ENCODE measurements around the gene PIP.

The PIP gene

DNA sequence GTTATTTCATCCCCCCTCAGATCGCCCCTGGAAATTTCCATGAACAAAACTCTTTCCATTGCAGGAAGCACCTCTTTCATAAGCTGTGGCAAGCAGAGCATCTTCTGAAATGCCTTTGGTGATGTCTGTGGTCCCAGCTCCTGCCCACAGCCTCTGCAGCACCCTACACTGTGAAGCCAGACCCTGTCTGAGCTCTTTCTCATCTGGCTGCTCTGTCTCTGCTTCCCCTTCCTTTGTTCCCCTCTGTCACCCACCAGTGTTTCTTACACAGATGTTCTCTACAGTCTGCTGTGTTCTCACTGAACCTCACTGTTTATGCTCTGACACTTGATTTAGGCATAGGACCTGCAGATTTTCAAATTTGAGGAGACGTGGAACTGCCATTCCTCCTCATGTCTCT, 49.5 kb downstream of the PIP start:
- Histone ChIP-seq H3K36me3 (ENCODE audit: control insufficient read depth, insufficient read depth, low read length) (no peaks in the 10 kb centered on the region), H3K27me3 (ENCODE audit: control insufficient read depth, insufficient read depth, low read length) (no peaks in the 10 kb centered on the region), H3K9me3 (ENCODE audit: control insufficient read depth, low read length) (no peaks in the 10 kb centered on the region), H3K4me3 (ENCODE audit: low read length) (no peak overlapping the region), H3K9ac (ENCODE audit: low read length) (no peak overlapping the region), H3K4me1 (ENCODE audit: control insufficient read depth, insufficient read depth, low read length) (no peaks in the 10 kb centered on the region)

DNA sequence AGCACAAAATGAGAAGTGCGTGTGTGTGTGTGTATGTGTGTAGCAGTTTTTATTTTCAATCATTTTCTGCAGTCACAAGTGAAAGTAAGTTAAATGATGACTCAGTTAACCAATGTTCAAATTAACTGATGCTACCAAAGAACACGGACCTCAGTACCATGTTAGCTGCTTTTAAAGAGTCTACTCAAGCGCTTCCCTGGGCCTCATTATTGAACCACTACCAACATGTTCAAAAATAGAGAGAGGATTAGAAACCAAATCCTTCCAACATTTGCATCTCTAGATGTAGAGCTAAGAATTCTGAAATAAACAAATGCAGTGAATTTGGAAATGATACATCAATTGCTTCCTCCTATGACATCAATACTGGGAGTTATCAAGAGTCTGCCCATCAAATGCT, 51.1 kb downstream of the PIP start, which contains the start of gene TAS2R39:
Gene TAS2R39 (plus strand): TSS at position 396 of the 400 bp plus-strand sequence. CDS start 0 bp downstream, at position 396.
- no peak within 1 kb of the TSS for H3K9ac ChIP-seq (ENCODE audit: low read length)

DNA sequence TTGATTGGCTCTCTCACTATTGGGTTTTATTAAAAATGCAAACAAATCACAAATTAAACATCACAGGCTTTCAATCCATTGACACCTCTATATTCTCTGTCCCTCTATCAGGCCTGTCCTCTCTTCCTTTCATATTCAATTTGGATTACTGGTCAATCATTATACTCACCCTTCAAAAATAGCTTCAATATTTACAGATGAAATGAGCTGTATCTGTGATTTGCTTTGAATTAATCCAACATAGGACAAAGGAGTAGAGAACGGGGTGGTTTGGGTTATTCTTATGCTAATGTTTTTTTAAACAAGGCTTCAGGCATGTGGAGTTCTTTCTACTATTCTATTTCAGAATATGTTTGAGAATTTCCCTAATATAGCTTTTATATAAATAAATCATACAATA, 53.7 kb downstream of the PIP start:
- H3K9ac ChIP-seq (ENCODE audit: low read length): no peak overlapping the region
- no peaks in the 10 kb centered on the region for H3K36me3 ChIP-seq (ENCODE audit: control insufficient read depth, insufficient read depth, low read length)
- H3K9me3 ChIP-seq (ENCODE audit: control insufficient read depth, low read length): no peaks in the 10 kb centered on the region
- no peaks in the 10 kb centered on the region for H3K4me1 ChIP-seq (ENCODE audit: control insufficient read depth, insufficient read depth, low read length)
- H3K27me3 ChIP-seq (ENCODE audit: control insufficient read depth, insufficient read depth, low read length): no peaks in the 10 kb centered on the region
- H3K4me3 ChIP-seq (ENCODE audit: low read length): no peak overlapping the region

More for the DNA sequence above, 51.1 kb downstream of the PIP start, which contains the start of gene TAS2R39:
- H3K9me3 ChIP-seq (ENCODE audit: control insufficient read depth, low read length): no peaks in the 10 kb centered on the region
- H3K4me3 ChIP-seq (ENCODE audit: low read length): no peak within 1 kb of the TSS
- H3K36me3 ChIP-seq (ENCODE audit: control insufficient read depth, insufficient read depth, low read length): no peaks in the 10 kb centered on the region
- no peaks in the 10 kb centered on the region for H3K27me3 ChIP-seq (ENCODE audit: control insufficient read depth, insufficient read depth, low read length)
- H3K4me1 ChIP-seq (ENCODE audit: control insufficient read depth, insufficient read depth, low read length): no peaks in the 10 kb centered on the region

- Histone ChIP-seq H3K9ac (ENCODE audit: low read length) (no peak overlapping the region), H3K9me3 (ENCODE audit: control insufficient read depth, low read length) (no peaks in the 10 kb centered on the region), H3K27me3 (ENCODE audit: control insufficient read depth, insufficient read depth, low read length) (no peaks in the 10 kb centered on the region), H3K36me3 (ENCODE audit: control insufficient read depth, insufficient read depth, low read length) (no peaks in the 10 kb centered on the region), H3K4me3 (ENCODE audit: low read length) (no peak overlapping the region), H3K4me1 (ENCODE audit: control insufficient read depth, insufficient read depth, low read length) (no peaks in the 10 kb centered on the region)
Observed at GRCh38 chr7:143188994-143189393, 57.1 kb downstream of the PIP start.
